Mesenchymal stem cell (in vitro differentiated cells and primary cell): ENCODE data around the gene NAA15.

Experiments
- DNase-seq: peaks from one replicate; pipeline ENCODE4 v3.0.0-alpha.2; 2013
- H2AFZ ChIP-seq: one replicate; pipeline ENCODE4 v1.6.1; 2013; ENCODE audit warnings: low read depth, mild to moderate bottlenecking, control low read depth, inconsistent platforms, low read length, moderate library complexity
- H2AK5ac ChIP-seq: 2 replicates; pipeline ENCODE4 v1.6.1; 2013; ENCODE audit warnings: low read length, moderate library complexity, mild to moderate bottlenecking, inconsistent platforms; ENCODE audit not compliant: severe bottlenecking
- H2BK120ac ChIP-seq: one replicate; pipeline ENCODE4 v1.6.1; 2013; ENCODE audit warnings: low read depth, mild to moderate bottlenecking, inconsistent platforms, low read length, moderate library complexity
- H2BK12ac ChIP-seq, 2 experiments: one replicate each; pipeline ENCODE4 v1.6.1; 2013; ENCODE audit warnings: inconsistent platforms in 2 of 2, low read length in 2 of 2, mild to moderate bottlenecking in 2 of 2, moderate library complexity in 2 of 2, control low read depth in 1 of 2
- H2BK15ac ChIP-seq: one replicate; pipeline ENCODE4 v1.6.1; 2013; ENCODE audit warnings: mild to moderate bottlenecking, low read depth, inconsistent platforms; ENCODE audit not compliant: poor library complexity, severe bottlenecking
- H2BK5ac ChIP-seq: 2 replicates; pipeline ENCODE4 v1.6.1; 2013; ENCODE audit warnings: low read depth, mild to moderate bottlenecking, low read length, control low read depth, inconsistent platforms; ENCODE audit not compliant: poor library complexity, severe bottlenecking
- H3K14ac ChIP-seq, 2 experiments: one replicate each; pipeline ENCODE4 v1.6.1; 2013; ENCODE audit warnings: inconsistent platforms in 2 of 2, low read length in 2 of 2, control low read depth in 1 of 2, mild to moderate bottlenecking in 1 of 2, moderate library complexity in 1 of 2
- H3K18ac ChIP-seq, 2 experiments: one replicate each; pipeline ENCODE4 v1.6.1; 2013; ENCODE audit warnings: inconsistent platforms in 2 of 2, low read length in 2 of 2, control low read depth in 1 of 2, low read depth in 1 of 2, mild to moderate bottlenecking in 1 of 2
- H3K23ac ChIP-seq, 2 experiments: one replicate each; pipeline ENCODE4 v1.6.1; 2013; ENCODE audit warnings: inconsistent platforms in 2 of 2, low read length in 2 of 2, mild to moderate bottlenecking in 2 of 2, moderate library complexity in 2 of 2, control low read depth in 1 of 2
- H3K27ac ChIP-seq: 2 replicates; pipeline ENCODE4 v1.5.1; 2013; ENCODE audit warnings: mild to moderate bottlenecking, moderate library complexity, low read length, control low read depth, inconsistent platforms; ENCODE audit not compliant: poor library complexity, severe bottlenecking
- H3K27me3 ChIP-seq, 2 experiments: 2 replicates each; pipeline versions ENCODE4 v1.6.1 to v1.7.0; 2013; ENCODE audit warnings: low read length in 2 of 2, mild to moderate bottlenecking in 2 of 2, moderate library complexity in 2 of 2, control low read depth in 1 of 2, inconsistent platforms in 1 of 2; ENCODE audit not compliant: control insufficient read depth in 1 of 2, insufficient read depth in 1 of 2
- H3K36me3 ChIP-seq, 2 experiments: 2 replicates each; pipeline versions ENCODE4 v1.6.1 to v1.7.0; 2013; ENCODE audit warnings: low read length in 2 of 2, control low read depth in 1 of 2, inconsistent platforms in 1 of 2, low read depth in 1 of 2, mild to moderate bottlenecking in 1 of 2; ENCODE audit not compliant: insufficient read depth in 2 of 2, control insufficient read depth in 1 of 2
- H3K4ac ChIP-seq, 2 experiments: one replicate each; pipeline ENCODE4 v1.6.1; 2013; ENCODE audit warnings: inconsistent platforms in 2 of 2, low read length in 2 of 2, mild to moderate bottlenecking in 2 of 2, moderate library complexity in 2 of 2, control low read depth in 1 of 2, low read depth in 1 of 2
- H3K4me1 ChIP-seq: 2 replicates; pipeline ENCODE4 v1.6.1; 2013; ENCODE audit warnings: low read depth, low read length, control low read depth; ENCODE audit not compliant: control insufficient read depth, insufficient read depth
- H3K4me2 ChIP-seq: 2 replicates; pipeline ENCODE4 v1.6.1; 2013; ENCODE audit warnings: low read length, mild to moderate bottlenecking, inconsistent platforms; ENCODE audit not compliant: poor library complexity, severe bottlenecking
- H3K4me3 ChIP-seq, 2 experiments: 2 replicates each; pipeline versions ENCODE4 v1.5.1 to v1.7.0; 2013; ENCODE audit warnings: low read length in 2 of 2, mild to moderate bottlenecking in 2 of 2, control low read depth in 1 of 2, low read depth in 1 of 2; ENCODE audit not compliant: insufficient read depth in 1 of 2
- H3K79me1 ChIP-seq: replicated peaks from 2 replicates; pipeline ENCODE4 v1.6.1; 2013; ENCODE audit warnings: mild to moderate bottlenecking, control low read depth, low read length, inconsistent platforms; ENCODE audit not compliant: poor library complexity, severe bottlenecking
- H3K9ac ChIP-seq: 2 replicates; pipeline ENCODE4 v1.7.0; 2013; ENCODE audit warnings: mild to moderate bottlenecking, low read length, moderate library complexity
- H3K9me3 ChIP-seq: 2 replicates; pipeline ENCODE4 v1.7.0; 2013; ENCODE audit warnings: mild to moderate bottlenecking, low read length; ENCODE audit not compliant: control insufficient read depth
- H4K8ac ChIP-seq: one replicate; pipeline ENCODE4 v1.6.1; 2013; ENCODE audit warnings: inconsistent platforms, mild to moderate bottlenecking, low read length, moderate library complexity
- H4K91ac ChIP-seq: one replicate; pipeline ENCODE4 v1.6.1; 2013; ENCODE audit warnings: mild to moderate bottlenecking, low read length, inconsistent platforms
- WGBS: methylation state at CpG from one replicate; pipeline ENCODE4 v1.1.7; 2013; ENCODE audit warnings: mixed read lengths; 5-methylcytosine and 5-hydroxymethylcytosine counted together

Gene NAA15

GRCh38 chr4:139416073-139416673 lies 114.9 kb downstream of the NAA15 start:
- no peak overlapping the region for H4K91ac ChIP-seq
- DNase-seq = peak; percentile 51
- peaks cover 2 to 18% of the 10 kb centered on the region in 2 experiments for H3K36me3 ChIP-seq
- H3K4me2 ChIP-seq = no peak overlapping the region
- peaks cover 1% of the 10 kb centered on the region for H3K79me1 ChIP-seq
- no peak overlapping the region for H3K4me3 ChIP-seq
- no peak overlapping the region for H3K23ac ChIP-seq
- H2BK12ac ChIP-seq = no peak overlapping the region
- H2BK15ac ChIP-seq = no peak overlapping the region
- H2AFZ ChIP-seq = no peak overlapping the region
- no CpG with 5 or more reads among the region's 2 CpGs for WGBS
- H3K18ac ChIP-seq = no peak overlapping the region
- no peak overlapping the region for H3K14ac ChIP-seq
- H3K27me3 ChIP-seq = no peaks in the 10 kb centered on the region
- H3K27ac ChIP-seq = no peak overlapping the region
- H2BK5ac ChIP-seq = no peak overlapping the region
- H3K9ac ChIP-seq = no peak overlapping the region
- H3K4me1 ChIP-seq = no peaks in the 10 kb centered on the region
- H4K8ac ChIP-seq = no peak overlapping the region
- H3K4ac ChIP-seq = no peak overlapping the region
- no peak overlapping the region for H2BK120ac ChIP-seq
- peaks cover 4% of the 10 kb centered on the region for H3K9me3 ChIP-seq
- H2AK5ac ChIP-seq = no peak overlapping the region

- H3K4me2 ChIP-seq = no peak overlapping the region
- no peak overlapping the region for H2BK12ac ChIP-seq
- H3K4me1 ChIP-seq = no peaks in the 10 kb centered on the region
- H3K9me3 ChIP-seq = no peaks in the 10 kb centered on the region
- no peak overlapping the region for H2BK15ac ChIP-seq
- H2AK5ac ChIP-seq = no peak overlapping the region
- no peak overlapping the region for H3K4ac ChIP-seq
- H3K14ac ChIP-seq = no peak overlapping the region
- no peak overlapping the region for H3K9ac ChIP-seq
- H4K8ac ChIP-seq = no peak overlapping the region
- H2AFZ ChIP-seq = no peak overlapping the region
- DNase-seq = peak; percentile 63
- H3K79me1 ChIP-seq = peaks cover 1% of the 10 kb centered on the region
- peak overlapping the region; percentile 51 for H3K27ac ChIP-seq
- peaks cover 2 to 17% of the 10 kb centered on the region in 2 experiments for H3K36me3 ChIP-seq
- H4K91ac ChIP-seq = no peak overlapping the region
- H3K27me3 ChIP-seq = no peaks in the 10 kb centered on the region
- no peak overlapping the region for H3K4me3 ChIP-seq
- no peak overlapping the region for H3K23ac ChIP-seq
- H2BK120ac ChIP-seq = no peak overlapping the region
- WGBS = 63% methylated on average over 2 of the region's 2 CpGs
- H3K18ac ChIP-seq = no peak overlapping the region
- no peak overlapping the region for H2BK5ac ChIP-seq
Measured at GRCh38 chr4:139419388-139419914, 118.1 kb downstream of the NAA15 start.

GRCh38 chr4:139420652-139421051 lies 119.3 kb downstream of the NAA15 start:
- Histone ChIP-seq H3K18ac (no peak overlapping the region), H3K4me2 (no peak overlapping the region), H3K36me3 (peaks cover 2 to 14% of the 10 kb centered on the region in 2 experiments), H3K23ac (no peak overlapping the region), H2AFZ (no peak overlapping the region), H3K4me3 (no peak overlapping the region), H4K91ac (no peak overlapping the region), H3K27ac (no peak overlapping the region), H3K79me1 (peaks cover 1% of the 10 kb centered on the region), H4K8ac (no peak overlapping the region), H2AK5ac (no peak overlapping the region), H3K27me3 (no peaks in the 10 kb centered on the region), H3K9ac (no peak overlapping the region), H2BK120ac (no peak overlapping the region), H3K9me3 (no peaks in the 10 kb centered on the region), H3K4ac (no peak overlapping the region), H2BK12ac (no peak overlapping the region), H3K4me1 (no peaks in the 10 kb centered on the region), H3K14ac (no peak overlapping the region), H2BK15ac (no peak overlapping the region), H2BK5ac (no peak overlapping the region)
- DNase-seq = no peak
- no CpG with 5 or more reads among the region's 1 CpG for WGBS

- no peak overlapping the region for H3K4me3 ChIP-seq
- H3K27ac ChIP-seq = no peak overlapping the region
- peaks cover 12% of the 10 kb centered on the region for H3K79me1 ChIP-seq
- no peak overlapping the region for H3K14ac ChIP-seq
- H4K8ac ChIP-seq = no peak overlapping the region
- H3K4ac ChIP-seq = no peak overlapping the region
- H3K9ac ChIP-seq = no peak overlapping the region
- no peak overlapping the region for H2BK120ac ChIP-seq
- H3K18ac ChIP-seq = peak overlapping the region in 1 of 2 experiments; percentile 72
- no peak overlapping the region for H2AFZ ChIP-seq
- H2AK5ac ChIP-seq = no peak overlapping the region
- DNase-seq = no peak
- H3K4me1 ChIP-seq = peaks cover 2% of the 10 kb centered on the region
- H4K91ac ChIP-seq = no peak overlapping the region
- H3K36me3 ChIP-seq = peaks cover 7 to 36% of the 10 kb centered on the region in 2 experiments
- H2BK5ac ChIP-seq = no peak overlapping the region
- H2BK12ac ChIP-seq = no peak overlapping the region
- H3K23ac ChIP-seq = no peak overlapping the region
- H3K9me3 ChIP-seq = peaks cover 31% of the 10 kb centered on the region
- WGBS = 95% methylated on average over 23 of the region's 23 CpGs
- H3K4me2 ChIP-seq = no peak overlapping the region
- no peaks in the 10 kb centered on the region for H3K27me3 ChIP-seq
- H2BK15ac ChIP-seq = no peak overlapping the region
Measured at GRCh38 chr4:139436122-139436521, 134.8 kb downstream of the NAA15 start.
